NCI-H345 treated with DMSO at 0.1 percent for 48 hours (cell line): ENCODE measurements around the gene CES2.
"Not testable (repeated sequence)": the region's sequence is repeated elsewhere in the genome, so short reads cannot be mapped to it uniquely, and the experiment has no call there.

Experiments used
- DNase-seq: peaks from one replicate; lab custom pipeline; 2025; ENCODE audit not compliant: unreplicated experiment; lab: John Stamatoyannopoulos, UW

The CES2 gene

DNA sequence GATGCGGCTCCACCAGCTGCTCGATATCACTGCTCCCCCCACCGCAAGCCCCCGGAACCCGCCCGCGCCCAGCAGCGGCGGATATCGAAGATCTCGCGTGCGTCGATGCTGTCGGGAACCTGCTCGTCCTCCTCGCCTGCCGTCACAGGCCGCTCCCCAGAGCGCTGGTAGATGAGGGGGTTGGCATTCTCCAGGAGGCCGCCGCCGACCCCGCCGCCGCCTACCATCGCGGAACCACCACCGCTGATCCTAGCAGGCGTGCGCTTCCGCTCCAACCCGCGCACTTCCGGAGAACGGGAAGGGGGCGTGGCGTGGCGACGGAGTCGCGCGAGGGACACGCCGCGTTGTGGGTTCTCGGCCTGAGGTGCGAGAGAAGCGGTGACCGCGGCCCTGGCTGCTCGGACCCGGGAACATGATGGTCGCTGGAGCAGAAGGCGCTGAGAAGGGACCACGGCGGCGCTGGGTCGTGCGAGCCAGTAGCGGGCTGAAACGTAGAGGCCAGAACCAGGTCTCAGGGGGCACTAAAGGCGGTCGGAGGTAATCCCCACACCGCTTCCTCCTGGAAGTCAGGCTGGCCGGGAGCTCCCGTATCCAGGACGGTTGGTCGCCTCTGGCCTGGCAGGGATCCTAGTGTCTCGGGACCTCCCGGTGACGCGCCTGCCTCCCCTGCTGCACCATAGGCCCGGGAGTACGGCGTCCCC lies 1.0 kb upstream of the CES2 start, which contains the start of gene CIAO2B:
Gene CIAO2B (minus strand): TSS at position 265 of the 701 bp plus-strand sequence. CDS start 38 bp downstream, at position 227.
- DNase-seq = peak; percentile 26

GRCh38 chr16:66934839-66935313 lies 440 bp upstream of the CES2 start:
- not testable (repeated sequence) for DNase-seq

DNA sequence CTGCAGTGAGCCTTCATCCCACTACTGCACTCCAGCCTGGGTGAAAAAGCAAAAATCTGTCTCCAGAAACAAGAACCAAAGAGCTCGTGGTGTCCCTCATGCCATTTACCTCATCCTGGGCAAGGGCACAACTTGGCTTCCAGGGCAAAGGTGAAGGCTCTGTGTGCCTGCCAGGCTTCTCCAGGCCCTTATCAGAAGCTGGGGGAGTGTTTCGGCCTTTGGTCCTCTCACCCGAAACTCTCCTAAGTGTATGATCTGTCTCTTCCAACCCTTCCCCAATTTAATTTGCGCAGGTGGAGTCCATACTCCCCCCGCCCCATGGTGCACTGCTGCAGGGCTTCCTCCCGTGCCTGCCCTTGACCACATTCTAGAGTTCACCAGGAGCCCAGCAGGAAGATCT lies 1.1 kb downstream of the CES2 start:
- no peak for DNase-seq

DNA sequence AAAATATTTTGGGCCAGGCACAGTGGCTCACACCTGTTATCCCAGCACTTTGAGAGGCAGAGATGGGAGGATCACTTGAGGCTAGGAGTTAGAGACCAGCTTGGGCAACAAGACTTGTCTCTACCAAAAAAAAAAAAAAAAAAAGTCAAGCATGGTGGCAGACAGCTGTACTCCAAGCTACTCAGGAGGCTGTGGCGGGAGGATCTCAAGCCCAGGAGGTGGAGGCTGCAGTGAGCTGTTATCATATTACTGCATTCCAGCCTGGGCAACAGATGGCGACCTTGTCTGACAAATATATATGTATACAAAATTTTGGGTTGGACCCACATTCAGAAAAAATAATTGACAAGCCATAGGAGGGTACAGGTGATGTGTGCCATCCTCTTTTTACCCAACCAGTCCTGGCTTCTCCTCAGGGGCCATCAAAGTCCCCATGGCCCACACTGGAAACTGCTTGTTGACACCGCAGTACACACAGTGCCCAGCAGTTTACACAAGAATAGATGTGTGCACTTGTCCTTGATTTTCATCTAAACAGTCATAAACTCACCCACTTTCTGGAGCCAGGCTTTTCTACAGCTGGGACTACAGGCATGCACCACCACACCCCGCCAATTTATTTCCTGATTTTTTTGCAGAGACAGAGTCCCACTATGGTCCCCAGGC lies 1.7 kb downstream of the CES2 start:
- no peak for DNase-seq

- DNase-seq = no peak
Measured at GRCh38 chr16:66937725-66938337, 2.5 kb downstream of the CES2 start.

DNA sequence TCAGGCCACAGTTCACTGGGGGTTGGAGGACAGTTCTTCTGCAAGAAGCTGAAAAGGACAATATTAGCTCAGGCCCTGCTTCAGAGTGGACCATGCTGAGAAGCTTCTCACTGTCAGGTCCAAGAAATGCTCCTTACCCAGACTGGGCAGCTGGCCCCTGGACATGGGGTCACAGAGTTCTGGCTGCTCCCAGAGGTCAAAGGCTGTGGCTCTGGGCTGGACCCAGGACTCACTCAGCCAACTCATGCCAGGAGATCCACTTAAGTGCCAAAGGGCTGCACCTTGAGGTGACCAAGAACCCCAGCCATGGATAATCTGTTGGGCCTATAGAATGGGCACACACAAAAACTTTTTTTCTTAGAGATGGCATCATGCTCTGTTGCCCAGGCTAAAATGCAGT lies 4.0 kb downstream of the CES2 start:
- DNase-seq = no peak

- DNase-seq = no peak
Measured at GRCh38 chr16:66940236-66940635, 4.9 kb downstream of the CES2 start.

GRCh38 chr16:66942981-66943380 lies 7.7 kb downstream of the CES2 start:
- no peak for DNase-seq

GRCh38 chr16:66943426-66944053 lies 8.2 kb downstream of the CES2 start:
- no peak for DNase-seq

GRCh38 chr16:66944054-66944441 lies 8.7 kb downstream of the CES2 start:
- no peak for DNase-seq

- DNase-seq = not testable (repeated sequence)
Measured at GRCh38 chr16:66944971-66945370, 9.7 kb downstream of the CES2 start.

DNA sequence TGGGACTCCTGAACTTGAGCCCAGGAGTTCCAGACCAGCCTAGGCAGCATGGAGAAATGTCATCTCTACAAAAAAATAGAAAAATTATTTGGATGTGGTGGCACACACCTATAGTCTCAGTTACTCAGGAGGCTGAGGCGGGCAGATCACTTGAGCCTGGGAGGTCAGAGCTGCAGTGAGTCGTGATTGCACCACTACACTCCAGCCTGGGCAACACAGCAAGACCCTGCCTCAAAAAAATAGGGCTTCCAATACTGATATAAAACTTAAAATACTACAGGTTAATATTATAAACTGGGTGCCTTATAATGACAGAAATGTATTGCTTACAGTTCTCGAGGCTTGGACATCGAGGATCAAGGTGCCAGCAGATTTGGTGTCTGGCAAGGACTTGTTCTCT lies 10.6 kb downstream of the CES2 start:
- no peak for DNase-seq

DNA sequence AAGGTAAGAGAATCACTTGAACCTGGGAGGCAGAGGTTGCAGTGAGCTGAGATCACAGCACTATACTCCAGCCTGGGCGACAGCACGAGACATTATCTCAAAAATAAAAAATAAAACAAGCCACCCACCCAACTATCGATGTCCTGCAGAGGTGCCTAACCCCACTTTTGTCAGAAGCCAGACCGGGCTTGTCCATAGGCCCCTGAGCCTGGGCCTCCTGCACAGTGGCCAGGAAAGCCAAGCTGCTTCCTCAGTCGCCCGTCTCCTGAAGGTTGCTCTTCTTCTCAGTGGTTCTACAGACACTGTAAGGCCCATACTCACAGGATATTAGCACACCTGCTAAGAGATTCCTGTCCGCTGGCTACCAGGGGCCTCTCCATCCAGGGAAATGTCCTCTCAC lies 11.2 kb downstream of the CES2 start:
- no peak for DNase-seq

GRCh38 chr16:66946974-66947301 lies 11.6 kb downstream of the CES2 start:
- DNase-seq = no peak

GRCh38 chr16:66947302-66948065 lies 12.2 kb downstream of the CES2 start:
- peak; percentile 53 for DNase-seq

DNA sequence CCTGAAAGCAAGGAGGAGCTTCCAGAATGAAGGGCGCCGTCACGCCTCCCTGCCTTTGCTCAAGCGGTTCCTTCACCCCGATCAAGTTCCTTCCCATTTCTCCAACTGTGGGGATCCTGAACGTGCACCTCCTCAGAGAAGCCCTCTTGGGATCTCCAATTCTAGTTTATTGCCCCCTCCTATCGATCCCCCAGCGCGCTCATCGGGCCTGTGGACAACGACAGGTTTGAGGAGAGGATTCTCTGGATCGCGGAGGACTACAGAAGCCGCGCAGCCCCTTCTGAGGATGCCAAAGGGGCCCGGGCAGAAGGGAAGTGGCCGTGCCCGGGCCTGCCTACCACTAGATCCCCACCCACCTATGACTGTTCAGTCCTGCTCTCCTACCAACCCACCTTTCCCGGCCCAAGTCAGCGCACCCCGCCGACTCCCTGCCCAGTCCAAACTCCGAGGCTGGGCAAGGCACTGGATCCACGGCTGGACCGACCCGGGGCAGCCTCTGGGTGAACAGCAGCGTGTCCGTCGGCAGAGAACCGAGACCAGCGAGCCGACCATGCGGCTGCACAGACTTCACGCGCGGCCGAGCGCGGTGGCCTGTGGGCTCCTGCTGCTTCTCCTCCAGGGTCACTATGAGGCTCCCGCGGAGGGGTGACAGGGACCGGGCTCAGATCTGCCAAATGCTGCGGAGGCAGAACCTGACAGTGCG lies 13.0 kb downstream of the CES2 start:
- no peak for DNase-seq

GRCh38 chr16:66948837-66949225 lies 13.5 kb downstream of the CES2 start:
- no peak for DNase-seq

- no peak for DNase-seq
Measured at GRCh38 chr16:66949472-66949871, 14.2 kb downstream of the CES2 start.

DNA sequence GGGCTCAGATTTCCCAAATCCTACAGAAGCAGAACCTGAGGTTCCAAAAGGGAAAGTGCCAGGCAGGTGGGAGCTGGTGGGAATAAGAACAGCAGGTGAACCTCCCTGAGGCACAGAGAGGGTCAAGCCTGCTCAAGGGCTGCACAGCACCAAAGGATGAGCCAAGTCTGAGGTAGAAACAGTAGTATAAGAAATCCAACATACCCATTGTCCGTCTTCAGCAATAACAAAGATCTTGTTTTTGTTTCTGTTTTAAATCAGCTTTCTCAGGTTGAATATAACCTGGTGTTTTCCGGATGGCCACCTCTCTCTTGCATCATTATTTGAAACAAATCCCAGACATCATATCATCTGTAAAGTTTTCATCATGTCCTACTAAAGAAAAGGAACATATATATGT lies 15.1 kb downstream of the CES2 start:
- DNase-seq = no peak

GRCh38 chr16:66950971-66951790 lies 15.9 kb downstream of the CES2 start:
- no peak for DNase-seq
